Upper lobe of left lung (tissue), 6 donors: ENCODE results near the gene COL9A1. TPM values are rescaled to one million over a fixed set of nuclear protein-coding genes. Genes with fewer than 3 reads are reported as not detected.
A peak's percentile ranks its signal among the peaks of the same experiment; 100 is the strongest.
"Not testable (repeated sequence)": the region's sequence is repeated elsewhere in the genome, so short reads cannot be mapped to it uniquely, and the experiment has no call there.

Experiments
- ATAC-seq, 2 donors: fragments of 200-7000 bp; cut with Tn5 transposase; one replicate each; pipeline ENCODE4 v1.9.1; 2022; ENCODE audit warnings: mild to moderate bottlenecking in 2 of 2, moderate library complexity in 2 of 2; ENCODE audit not compliant: low FRiP score in 2 of 2
- DNase-seq, 2 donors: peaks; one replicate each; pipeline ENCODE4 v3.0.0-alpha.2; 2019 to 2020
- H3K27ac ChIP-seq, 4 donors: fragments of 200-600 bp; sonication (generic); one replicate each; pipeline ENCODE4 v1.5.1; 2016 to 2019
- H3K27me3 ChIP-seq, 4 donors: fragments of 200-600 bp; sonication (generic); one replicate each; pipeline ENCODE4 v1.5.1; 2017 to 2019
- H3K36me3 ChIP-seq, 4 donors: fragments of 200-600 bp; sonication (generic); one replicate each; pipeline ENCODE4 v1.5.1; 2016 to 2019
- H3K4me1 ChIP-seq, 4 donors: fragments of 200-600 bp; sonication (generic); one replicate each; pipeline ENCODE4 v1.5.1; 2018 to 2019
- H3K4me3 ChIP-seq, 4 donors: fragments of 200-600 bp; sonication (generic); one replicate each; pipeline ENCODE4 v1.5.1; 2017 to 2019; ENCODE audit warnings: mild to moderate bottlenecking in 2 of 4, moderate library complexity in 1 of 4
- H3K9me3 ChIP-seq, 4 donors: fragments of 200-600 bp; sonication (generic); one replicate each; pipeline ENCODE4 v1.5.1; 2018 to 2019
- EP300 ChIP-seq, 4 donors: sonication (generic); formaldehyde crosslinking; IDR thresholded peaks; one replicate each; pipeline ENCODE4 v1.5.1; 2017; ENCODE audit warnings: antibody characterized with exemption in 4 of 4, control low read depth in 2 of 4
- POLR2A ChIP-seq, 4 donors: fragments of 450-650 bp; IDR thresholded peaks; one replicate each; pipeline ENCODE4 v1.5.1; 2016 to 2017; ENCODE audit warnings: antibody characterized with exemption in 4 of 4, mild to moderate bottlenecking in 2 of 4
- POLR2AphosphoS5 ChIP-seq, 2 donors: sonication (generic); formaldehyde crosslinking; IDR thresholded peaks; one replicate each; pipeline ENCODE4 v1.5.1; 2017; ENCODE audit warnings: antibody characterized with exemption in 2 of 2
- WGBS, 2 donors: methylation state at CpG; one replicate each; pipeline ENCODE4 v1.1.5; 2017 to 2018; 5-methylcytosine and 5-hydroxymethylcytosine counted together
- total RNA-seq, 6 donors: library from RNA; depleted of rRNA in 4 of 6; stranded (reverse); fragments of >200 nt in 4 of 6; gene quantifications; one replicate each; pipeline versions ENCODE4 v1.1.0 to v1.2.1, GENCODE V29; 2016 to 2021
- TF ChIP-seq, protein P1 (sequence below), 6 experiments: fragments of 450-650 bp in 4 of 6; fragments of 200-600 bp in 2 of 6; sonication (generic) in 2 of 6; IDR thresholded peaks; one replicate each; pipeline ENCODE4 v1.5.1; 2016 to 2019; ENCODE audit warnings: antibody characterized with exemption in 6 of 6
- donor health status: DM: no; HTN: no; CAD: no; lungs with moderate emphysema.
- donor health status: DM: no; HTN: yes; CAD: no; lungs with severe emphysema.

The COL9A1 gene
- total RNA-seq, 6 donors from 2014 or later = 0.30 TPM; not detected in 5

DNA sequence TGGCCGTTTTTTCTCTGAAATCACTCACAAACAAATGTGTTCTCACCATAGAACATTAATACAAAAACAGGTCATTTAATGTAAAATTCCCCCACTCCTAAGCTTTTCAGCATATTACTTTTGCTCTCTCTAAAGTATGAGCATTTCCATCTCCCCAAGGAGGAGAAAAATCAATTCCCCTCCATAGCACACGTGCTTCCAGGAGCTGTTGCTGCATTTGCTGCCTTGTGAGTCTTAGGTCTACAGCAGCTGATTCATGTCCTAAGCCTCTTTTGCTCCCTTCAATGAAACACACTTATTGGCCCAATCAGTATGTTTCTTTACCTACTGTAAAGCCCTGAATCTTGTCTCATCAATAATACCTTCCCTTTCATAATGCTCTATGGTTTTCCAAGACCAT lies 6.4 kb upstream of the COL9A1 start:
- no peak for ATAC-seq
- no peak for DNase-seq
- 46 to 67% methylated on average over 2 of the region's 2 CpGs for WGBS, 2 donors
- no peak overlapping the region for H3K4me3 ChIP-seq
- no peaks in the 10 kb centered on the region for H3K36me3 ChIP-seq
- TF ChIP-seq POLR2AphosphoS5 (IDR thresholded peaks at IDR 0.05) (no peak), EP300 (IDR thresholded peaks at IDR 0.05) (no peak), POLR2A (IDR thresholded peaks at IDR 0.05) (no peak)
- TF ChIP-seq, protein P1, sequence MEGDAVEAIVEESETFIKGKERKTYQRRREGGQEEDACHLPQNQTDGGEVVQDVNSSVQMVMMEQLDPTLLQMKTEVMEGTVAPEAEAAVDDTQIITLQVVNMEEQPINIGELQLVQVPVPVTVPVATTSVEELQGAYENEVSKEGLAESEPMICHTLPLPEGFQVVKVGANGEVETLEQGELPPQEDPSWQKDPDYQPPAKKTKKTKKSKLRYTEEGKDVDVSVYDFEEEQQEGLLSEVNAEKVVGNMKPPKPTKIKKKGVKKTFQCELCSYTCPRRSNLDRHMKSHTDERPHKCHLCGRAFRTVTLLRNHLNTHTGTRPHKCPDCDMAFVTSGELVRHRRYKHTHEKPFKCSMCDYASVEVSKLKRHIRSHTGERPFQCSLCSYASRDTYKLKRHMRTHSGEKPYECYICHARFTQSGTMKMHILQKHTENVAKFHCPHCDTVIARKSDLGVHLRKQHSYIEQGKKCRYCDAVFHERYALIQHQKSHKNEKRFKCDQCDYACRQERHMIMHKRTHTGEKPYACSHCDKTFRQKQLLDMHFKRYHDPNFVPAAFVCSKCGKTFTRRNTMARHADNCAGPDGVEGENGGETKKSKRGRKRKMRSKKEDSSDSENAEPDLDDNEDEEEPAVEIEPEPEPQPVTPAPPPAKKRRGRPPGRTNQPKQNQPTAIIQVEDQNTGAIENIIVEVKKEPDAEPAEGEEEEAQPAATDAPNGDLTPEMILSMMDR (IDR thresholded peaks at IDR 0.05) = no peak
- H3K9me3 ChIP-seq = no peaks in the 10 kb centered on the region
- H3K27me3 ChIP-seq = no peaks in the 10 kb centered on the region
- no peaks in the 10 kb centered on the region for H3K4me1 ChIP-seq
- H3K27ac ChIP-seq = no peak overlapping the region

DNA sequence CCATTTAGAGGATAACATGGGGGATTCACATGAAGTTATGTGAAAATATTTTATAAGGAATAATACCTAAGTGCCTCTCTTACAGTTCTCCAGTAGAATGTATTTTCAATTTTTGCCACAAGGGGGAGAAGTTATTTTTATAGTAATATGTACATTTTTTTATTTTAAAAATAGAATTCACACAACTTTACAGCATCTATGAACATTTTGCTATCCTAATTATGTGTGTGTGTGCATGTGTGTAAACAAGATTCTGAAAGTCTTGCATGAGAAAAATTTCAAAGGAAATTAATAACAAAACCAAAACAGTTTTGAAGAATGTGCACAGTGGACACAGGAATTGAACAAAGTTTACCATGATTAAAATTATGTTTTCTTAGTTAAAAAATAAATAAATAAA lies 5.3 kb upstream of the COL9A1 start:
- TF ChIP-seq, protein P1 (IDR thresholded peaks at IDR 0.05) = peak in 1 of 6 experiments; percentile 10
- H3K36me3 ChIP-seq, H3K4me3 ChIP-seq, H3K9me3 ChIP-seq, H3K4me1 ChIP-seq, DNase-seq, ATAC-seq, H3K27ac ChIP-seq, H3K27me3 ChIP-seq: not testable (repeated sequence)

- 60 to 71% methylated on average over 3 of the region's 3 CpGs for whole genome bisulfite sequencing, 2 donors
- TF ChIP-seq POLR2AphosphoS5 (IDR thresholded peaks at IDR 0.05) (no peak), EP300 (IDR thresholded peaks at IDR 0.05) (no peak), POLR2A (IDR thresholded peaks at IDR 0.05) (no peak)
- TF ChIP-seq, protein P1 (IDR thresholded peaks at IDR 0.05) = no peak
- ATAC-seq (no peak), DNase-seq (no peak)
- Histone ChIP-seq H3K9me3 (no peaks in the 10 kb centered on the region), H3K4me1 (no peaks in the 10 kb centered on the region), H3K27ac (no peak overlapping the region), H3K36me3 (no peaks in the 10 kb centered on the region), H3K27me3 (no peaks in the 10 kb centered on the region), H3K4me3 (no peak overlapping the region)
Observed at GRCh38 chr6:70307008-70307407, 4.1 kb upstream of the COL9A1 start.

GRCh38 chr6:70304616-70305015 lies 1.7 kb upstream of the COL9A1 start:
- no peak for TF ChIP-seq POLR2A (IDR thresholded peaks at IDR 0.05)
- TF ChIP-seq, protein P1 (IDR thresholded peaks at IDR 0.05) = no peak
- TF ChIP-seq EP300 (IDR thresholded peaks at IDR 0.05) = no peak
- no peak for DNase-seq
- Histone ChIP-seq H3K4me1 (no peaks in the 10 kb centered on the region), H3K9me3 (no peaks in the 10 kb centered on the region), H3K36me3 (no peaks in the 10 kb centered on the region), H3K4me3 (no peak overlapping the region), H3K27ac (no peak overlapping the region), H3K27me3 (no peaks in the 10 kb centered on the region)
- WGBS, 2 donors = 29 to 50% methylated on average over 1 of the region's 1 CpG
- no peak for ATAC-seq

DNA sequence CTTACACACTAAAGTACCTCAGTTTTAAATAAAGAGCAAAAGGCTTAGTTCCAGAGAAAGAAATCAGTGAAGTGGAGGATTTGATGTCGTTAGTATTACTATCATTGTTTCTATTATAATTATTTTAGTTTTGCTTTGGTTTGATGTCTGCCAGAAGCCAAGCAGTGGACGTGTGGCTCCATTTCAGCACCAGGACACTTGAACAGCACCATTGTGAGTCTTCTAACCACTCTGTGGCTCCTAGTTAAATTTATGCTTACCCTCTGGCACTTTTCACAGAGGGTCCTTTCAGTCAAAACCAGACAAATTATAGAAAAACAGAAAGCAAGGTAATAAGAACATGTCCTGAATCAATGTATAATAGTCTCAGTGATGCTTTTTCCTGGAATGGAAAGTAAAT lies 3.4 kb downstream of the COL9A1 start:
- Histone ChIP-seq H3K9me3 (no peaks in the 10 kb centered on the region), H3K4me3 (no peak overlapping the region), H3K36me3 (no peaks in the 10 kb centered on the region), H3K27ac (no peak overlapping the region), H3K4me1 (no peaks in the 10 kb centered on the region), H3K27me3 (no peaks in the 10 kb centered on the region)
- WGBS, 2 donors = 28 to 47% methylated on average over 2 of the region's 2 CpGs
- no peak for DNase-seq
- TF ChIP-seq, protein P1 (IDR thresholded peaks at IDR 0.05) = no peak
- TF ChIP-seq EP300 (IDR thresholded peaks at IDR 0.05) (no peak), POLR2A (IDR thresholded peaks at IDR 0.05) (no peak), POLR2AphosphoS5 (IDR thresholded peaks at IDR 0.05) (no peak)
- ATAC-seq = no peak
